GM12801 (cell line): ENCODE measurements around the gene VTN.

ENCODE experiments used
- CTCF ChIP-seq: IDR thresholded peaks from one replicate; pipeline ENCODE4 v1.5.1; 2011; ENCODE audit warnings: control low read depth; ENCODE audit not compliant: insufficient read length; ENCODE audit errors: extremely low read depth

The VTN gene

GRCh38 chr17:28324267-28324745 lies 45.8 kb downstream of the VTN start:
- no peak for TF ChIP-seq CTCF

GRCh38 chr17:28320215-28321061 lies 49.7 kb downstream of the VTN start:
- TF ChIP-seq CTCF = no peak

GRCh38 chr17:28319598-28319935 lies 50.5 kb downstream of the VTN start:
- TF ChIP-seq CTCF = no peak

GRCh38 chr17:28318759-28319597 lies 51.1 kb downstream of the VTN start, which contains the start of gene TMEM97:
TSS of gene TMEM97 (plus strand) at chr17:28319200. CDS start at chr17:28319240, 40 bp downstream.
- TF ChIP-seq CTCF = no peak

- no peak for TF ChIP-seq CTCF
Observed at GRCh38 chr17:28317966-28318758, 51.9 kb downstream of the VTN start.
